Measurements from ENCODE around the gene NARS2.
"Not testable (repeated sequence)": the region's sequence is repeated elsewhere in the genome, so short reads cannot be mapped to it uniquely, and the experiment has no call there.

The NARS2 gene

GRCh38 chr11:78472905-78473304 lies 101.8 kb downstream of the NARS2 start:
- DNase-seq = no peak

GRCh38 chr11:78472382-78472781 lies 102.3 kb downstream of the NARS2 start:
- no peak for DNase-seq

- no peak for DNase-seq
Observed at GRCh38 chr11:78470861-78471442, 103.7 kb downstream of the NARS2 start.

GRCh38 chr11:78469896-78470295 lies 104.8 kb downstream of the NARS2 start:
- DNase-seq = no peak

- DNase-seq = no peak
Observed at GRCh38 chr11:78467931-78468330, 106.7 kb downstream of the NARS2 start.

GRCh38 chr11:78467370-78467769 lies 107.3 kb downstream of the NARS2 start:
- DNase-seq = no peak

GRCh38 chr11:78465169-78465942 lies 109.3 kb downstream of the NARS2 start:
- DNase-seq = peak; percentile 79

GRCh38 chr11:78464787-78465168 lies 109.9 kb downstream of the NARS2 start:
- DNase-seq = not testable (repeated sequence)

- no peak for DNase-seq
Observed at GRCh38 chr11:78460471-78460870, 114.2 kb downstream of the NARS2 start.

GRCh38 chr11:78459738-78460137 lies 114.9 kb downstream of the NARS2 start:
- DNase-seq = no peak

- no peak for DNase-seq
Observed at GRCh38 chr11:78457448-78457847, 117.2 kb downstream of the NARS2 start.

- DNase-seq = peak; percentile 30
Observed at GRCh38 chr11:78453140-78453935, 121.3 kb downstream of the NARS2 start.

GRCh38 chr11:78451371-78452150 lies 123.1 kb downstream of the NARS2 start:
- no peak for DNase-seq

GRCh38 chr11:78450866-78451265 lies 123.8 kb downstream of the NARS2 start:
- no peak for DNase-seq

GRCh38 chr11:78449866-78450265 lies 124.8 kb downstream of the NARS2 start:
- no peak for DNase-seq

GRCh38 chr11:78446210-78446609 lies 128.5 kb downstream of the NARS2 start:
- no peak for DNase-seq

- no peak for DNase-seq
Observed at GRCh38 chr11:78444726-78445125, 129.9 kb downstream of the NARS2 start.

GRCh38 chr11:78441956-78442355 lies 132.7 kb downstream of the NARS2 start:
- no peak for DNase-seq

GRCh38 chr11:78438298-78438975 lies 136.2 kb downstream of the NARS2 start:
- DNase-seq = no peak

GRCh38 chr11:78432956-78433355 lies 141.7 kb downstream of the NARS2 start:
- no peak for DNase-seq

- peak; percentile 19 for DNase-seq
Observed at GRCh38 chr11:78432058-78432515, 142.6 kb downstream of the NARS2 start.

GRCh38 chr11:78429660-78430059 lies 145.0 kb downstream of the NARS2 start:
- no peak for DNase-seq
